B cell (primary cell): ENCODE results near the gene METTL9. TPM values are rescaled to one million over a fixed set of nuclear protein-coding genes. Genes with fewer than 3 reads are reported as not detected.
"Not testable (repeated sequence)": the region's sequence is repeated elsewhere in the genome, so short reads cannot be mapped to it uniquely, and the experiment has no call there.

Source experiments
- ATAC-seq: fragments of 200-7000 bp; cut with Tn5 transposase; one replicate; pipeline ENCODE4 v1.10.0; 2021; ENCODE audit warnings: low read depth, mild to moderate bottlenecking, moderate number of reproducible peaks, moderate library complexity
- CTCF ChIA-PET: fragments of 350-600 bp; sonication (Branson Sonifier 250); formaldehyde crosslinking; loops from one replicate; lab custom pipeline; 2021; ENCODE audit warnings: antibody characterized with exemption, inconsistent platforms; lab: Charles Lee
- POLR2A ChIA-PET: fragments of 350-600 bp; sonication (Branson Sonifier 250); formaldehyde crosslinking; loops from one replicate; lab custom pipeline; 2021; ENCODE audit warnings: antibody characterized with exemption; lab: Charles Lee
- DNase-seq: peaks from one replicate; pipeline ENCODE4 v3.0.0; 2013
- H2AFZ ChIP-seq: 2 replicates; pipeline ENCODE4 v1.6.1; 2012; ENCODE audit warnings: mild to moderate bottlenecking, low read depth, low read length; ENCODE audit not compliant: insufficient read depth, poor library complexity, severe bottlenecking
- H3K27ac ChIP-seq, 2 donors: 1 replicate in 1 of 2; 2 replicates in 1 of 2; pipeline ENCODE4 v1.5.1; 2012 to 2013; ENCODE audit warnings: low read length in 2 of 2, mild to moderate bottlenecking in 2 of 2, moderate library complexity in 1 of 2
- H3K27me3 ChIP-seq, 4 experiments: fragments of 200-600 bp in 1 of 4; sonication (generic) in 1 of 4; replicated peaks in 1 of 4; 1 replicate in 2 of 4; 2 replicates in 2 of 4; pipeline versions ENCODE4 v1.6.1 to v1.7.0; 2013 to 2016; ENCODE audit warnings: low read length in 3 of 4, mild to moderate bottlenecking in 2 of 4, mixed read lengths in 1 of 4, moderate library complexity in 1 of 4; ENCODE audit not compliant: insufficient read depth in 4 of 4, control insufficient read depth in 3 of 4; ENCODE audit errors: control extremely low read depth in 1 of 4
- H3K36me3 ChIP-seq, 2 experiments: replicated peaks in 1 of 2; 1 replicate in 1 of 2; 2 replicates in 1 of 2; pipeline versions ENCODE4 v1.6.1 to v1.7.1; 2013; ENCODE audit warnings: low read length in 1 of 2; ENCODE audit not compliant: insufficient read depth in 2 of 2, control insufficient read depth in 1 of 2; ENCODE audit errors: control extremely low read depth in 1 of 2, extremely low read depth in 1 of 2
- H3K4me1 ChIP-seq, 2 donors: fragments of 200-600 bp in 1 of 2; sonication (generic) in 1 of 2; 1 replicate in 1 of 2; 2 replicates in 1 of 2; pipeline versions ENCODE4 v1.5.1 to v1.6.1; 2013 to 2017; ENCODE audit warnings: low read length in 2 of 2; ENCODE audit not compliant: control insufficient read depth in 2 of 2, insufficient read depth in 2 of 2
- H3K4me2 ChIP-seq: replicated peaks from 2 replicates; pipeline ENCODE3; 2012; ENCODE audit warnings: mild to moderate bottlenecking, low read depth, low read length; ENCODE audit not compliant: poor library complexity, severe bottlenecking
- H3K4me3 ChIP-seq, 5 experiments: fragments of 200-600 bp in 1 of 5; sonication (generic) in 1 of 5; 1 replicate in 3 of 5; 2 replicates in 2 of 5; pipeline versions ENCODE4 v1.5.1 to v1.7.0; 2011 to 2016; ENCODE audit warnings: low read length in 4 of 5, mild to moderate bottlenecking in 4 of 5, low read depth in 2 of 5, control low read depth in 1 of 5, moderate library complexity in 1 of 5; ENCODE audit not compliant: insufficient read depth in 1 of 5; ENCODE audit errors: control extremely low read depth in 1 of 5, extremely low read depth in 1 of 5
- H3K79me2 ChIP-seq: fragments of 200-600 bp; sonication (generic); one replicate; pipeline ENCODE4 v1.6.0; 2016; ENCODE audit warnings: low read length; ENCODE audit not compliant: control insufficient read depth, insufficient read depth
- H3K9ac ChIP-seq: fragments of 200-600 bp; sonication (generic); 2 replicates; pipeline ENCODE4 v1.6.1; 2017; ENCODE audit warnings: mild to moderate bottlenecking, low read length, moderate library complexity
- H3K9me3 ChIP-seq, 3 donors: one replicate each; pipeline versions ENCODE4 v1.6.1 to v1.7.1; 2013; ENCODE audit warnings: low read length in 2 of 3; ENCODE audit not compliant: control insufficient read depth in 2 of 3, insufficient read depth in 1 of 3; ENCODE audit errors: control extremely low read depth in 1 of 3
- H4K20me1 ChIP-seq: 2 replicates; pipeline ENCODE4 v1.6.0; 2012; ENCODE audit warnings: mild to moderate bottlenecking, low read length; ENCODE audit not compliant: insufficient read depth, control insufficient read depth, poor library complexity, severe bottlenecking
- H3K27ac Mint-ChIP-seq: one replicate; pipeline ENCODE4 v1.8.0; 2021; ENCODE audit warnings: mixed read lengths
- H3K27me3 Mint-ChIP-seq: one replicate; pipeline ENCODE4 v1.8.0; 2021; ENCODE audit warnings: mixed read lengths
- H3K4me1 Mint-ChIP-seq: one replicate; pipeline ENCODE4 v1.8.0; 2021; ENCODE audit warnings: mixed read lengths
- H3K4me3 Mint-ChIP-seq: one replicate; pipeline ENCODE4 v1.8.0; 2021; ENCODE audit warnings: mixed read lengths
- H3K9me3 Mint-ChIP-seq: one replicate; pipeline ENCODE4 v1.8.0; 2022; ENCODE audit warnings: mixed read lengths; ENCODE audit not compliant: insufficient read depth
- CTCF ChIP-seq: fragments of 200-600 bp; IDR thresholded peaks from one replicate; pipeline ENCODE4 v1.8.0; 2022; ENCODE audit warnings: antibody characterized with exemption, mild to moderate bottlenecking
- EZH2 ChIP-seq: IDR thresholded peaks from 2 replicates; pipeline ENCODE4 v1.6.1; 2012; ENCODE audit warnings: borderline replicate concordance, low read depth, mild to moderate bottlenecking, moderate library complexity, low read length; ENCODE audit not compliant: insufficient read depth, poor library complexity, severe bottlenecking
- WGBS: methylation state at CpG from one replicate; pipeline ENCODE4 v1.1.5; 2013; ENCODE audit warnings: missing lambda C conversion rate; ENCODE audit not compliant: insufficient coverage; 5-methylcytosine and 5-hydroxymethylcytosine counted together
- intact Hi-C: fragments of 100-400 bp; cut with micrococcal nuclease; formaldehyde crosslinking; loops from one replicate; pipeline ENCODE4 v1.10.0; 2022
- polyA plus RNA-seq: library from polyadenylated mRNA; depleted of rRNA; stranded (reverse); fragments of >200 nt; gene quantifications from 2 replicates; pipeline ENCODE4 v1.2.3, GENCODE V29; 2012
- total RNA-seq, 2 donors: library from RNA; stranded (reverse); fragments of 120-200 nt in 1 of 2; gene quantifications; 1 replicate in 1 of 2; 2 replicates in 1 of 2; pipeline versions ENCODE4 v1.2.3 to v1.2.4, GENCODE V29; 2013 to 2022

METTL9 gene
- total and polyA plus RNA-seq, 2 donors (not counting 1 experiment from before 2014, with no cell fraction given), result 34.0 to 57.7 TPM

- H3K4me2 ChIP-seq, result no peak overlapping the region
Observed at GRCh38 chr16:21603928-21604327, 4.6 kb downstream of the METTL9 start.

GRCh38 chr16:21605848-21606247, 6.5 kb downstream of the METTL9 start:
- H3K9ac ChIP-seq, H3K36me3 ChIP-seq, H3K9me3 ChIP-seq, intact Hi-C loops, H3K27ac Mint-ChIP-seq, H2AFZ ChIP-seq, H3K27ac ChIP-seq, DNase-seq, H3K4me3 ChIP-seq, H3K9me3 Mint-ChIP-seq, H3K27me3 ChIP-seq, H3K27me3 Mint-ChIP-seq, H3K4me3 Mint-ChIP-seq, ATAC-seq, H3K4me2 ChIP-seq: not testable (repeated sequence)
- 100% methylated on average over 3 of the region's 8 CpGs for WGBS
- Histone ChIP-seq H4K20me1 (peaks cover 64% of the 10 kb centered on the region), H3K4me1 (peaks cover 20 to 29% of the 10 kb centered on the region in 2 donors), H3K79me2 (peaks cover 100% of the 10 kb centered on the region)
- ChIA-PET POLR2A (interaction anchor here (0.6 kb wide), 1 partner anchor 23 kb away, joined by 8 read pairs; no protein-coding TSS in a partner anchor), CTCF (interaction anchor here (0.9 to 1.5 kb wide), 2 partner anchors 14 to 104 kb away, joined by 3 to 4 read pairs; no protein-coding TSS in a partner anchor)
- H3K4me1 Mint-ChIP-seq, result peaks cover 59% of the 10 kb centered on the region

More at GRCh38 chr16:21603928-21604327, 4.6 kb downstream of the METTL9 start:
- intact Hi-C loops, result no loop called here
- H3K36me3 ChIP-seq, result no peaks in the 10 kb centered on the region
- H3K27me3 Mint-ChIP-seq, result no peaks in the 10 kb centered on the region
- TF ChIP-seq EZH2, result no peak
- TF ChIP-seq CTCF, result no peak
- DNase-seq (no peak), ATAC-seq (no peak)
- no peak overlapping the region for H3K27ac Mint-ChIP-seq
- peaks cover 16 to 21% of the 10 kb centered on the region in 2 donors for H3K4me1 ChIP-seq
- no peak overlapping the region for H3K4me3 Mint-ChIP-seq
- peaks cover 50% of the 10 kb centered on the region for H3K4me1 Mint-ChIP-seq
- H3K9me3 Mint-ChIP-seq, result no peaks in the 10 kb centered on the region
- WGBS, result 93% methylated on average over 3 of the region's 3 CpGs
- no peak overlapping the region for H3K4me3 ChIP-seq
- POLR2A ChIA-PET, result interaction anchor here (0.5 kb wide), 1 partner anchor 17 kb away, joined by 7 read pairs; no protein-coding TSS in a partner anchor
- CTCF ChIA-PET, result interaction anchor here (1.1 to 3.3 kb wide), 5 partner anchors 12 to 53 kb away, joined by 3 to 15 read pairs (median 5); no protein-coding TSS in a partner anchor
- no peak overlapping the region for H2AFZ ChIP-seq
- peaks cover 85% of the 10 kb centered on the region for H3K79me2 ChIP-seq
- peaks cover 47% of the 10 kb centered on the region for H4K20me1 ChIP-seq
- H3K27me3 ChIP-seq, result no peaks in the 10 kb centered on the region
- no peak overlapping the region for H3K9ac ChIP-seq
- H3K27ac ChIP-seq, result no peak overlapping the region
- H3K9me3 ChIP-seq, result no peaks in the 10 kb centered on the region
